Fibroblast of upper back skin (primary cell): Measurements from ENCODE around the gene ANTXR1.
"Not testable (repeated sequence)": the region's sequence is repeated elsewhere in the genome, so short reads cannot be mapped to it uniquely, and the experiment has no call there.

ENCODE experiments used
- DNase-seq: peaks from one replicate; pipeline ENCODE4 v3.0.0-alpha.2; 2013

Gene ANTXR1

DNA sequence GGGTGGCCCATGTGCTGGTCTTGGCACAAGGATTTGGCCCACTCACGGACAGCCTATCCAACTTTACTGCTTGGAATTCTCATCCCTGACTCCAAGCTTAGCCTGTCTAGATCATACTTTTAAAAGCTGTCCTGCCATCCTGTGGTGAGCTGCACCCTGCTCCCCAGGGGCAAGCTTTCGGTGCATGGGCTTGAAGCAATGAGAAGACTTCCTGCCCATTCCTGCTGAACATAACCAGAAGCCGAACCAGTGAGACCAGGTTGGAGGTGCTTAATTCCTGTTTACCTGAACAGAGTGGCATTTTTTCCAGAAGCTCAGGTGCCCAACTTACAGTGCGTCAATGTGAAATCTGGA is 154.5 kb downstream of the ANTXR1 start:
- no peak for DNase-seq

DNA sequence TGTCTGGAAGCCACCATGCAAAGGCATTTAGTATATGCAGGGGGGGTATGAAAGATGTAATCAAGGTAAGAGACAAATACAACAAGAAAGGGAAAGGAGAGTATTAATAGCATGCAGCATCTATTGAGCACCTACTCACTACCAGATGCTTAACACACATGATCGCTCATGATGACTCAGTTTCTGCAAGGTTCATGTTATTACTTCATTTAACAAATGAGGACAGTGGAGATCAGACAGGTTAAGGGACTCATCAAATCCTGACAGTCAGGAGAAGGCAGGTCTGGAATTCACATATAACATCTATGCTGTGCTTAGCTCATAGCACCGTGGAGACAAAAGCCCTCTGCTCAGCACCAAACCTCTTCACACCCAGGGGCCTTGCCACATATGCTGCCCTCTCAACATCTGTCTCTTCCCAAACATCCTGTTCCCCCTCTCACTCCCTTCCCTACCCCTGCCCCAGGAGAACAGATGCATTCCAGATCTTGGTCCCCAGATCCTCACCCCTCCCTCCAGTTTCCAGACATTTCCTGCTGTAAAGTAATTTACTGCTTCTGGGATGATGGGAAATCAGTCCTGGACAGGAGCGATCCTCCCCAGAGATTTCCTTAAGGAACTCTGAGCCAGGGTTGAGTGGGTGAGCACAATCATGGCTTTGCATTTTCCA is 155.3 kb downstream of the ANTXR1 start:
- DNase-seq: no peak

- DNase-seq: no peak
Measured at GRCh38 chr2:69168950-69169654, 156.1 kb downstream of the ANTXR1 start.

- DNase-seq: no peak
Measured at GRCh38 chr2:69169655-69170389, 156.8 kb downstream of the ANTXR1 start.

DNA sequence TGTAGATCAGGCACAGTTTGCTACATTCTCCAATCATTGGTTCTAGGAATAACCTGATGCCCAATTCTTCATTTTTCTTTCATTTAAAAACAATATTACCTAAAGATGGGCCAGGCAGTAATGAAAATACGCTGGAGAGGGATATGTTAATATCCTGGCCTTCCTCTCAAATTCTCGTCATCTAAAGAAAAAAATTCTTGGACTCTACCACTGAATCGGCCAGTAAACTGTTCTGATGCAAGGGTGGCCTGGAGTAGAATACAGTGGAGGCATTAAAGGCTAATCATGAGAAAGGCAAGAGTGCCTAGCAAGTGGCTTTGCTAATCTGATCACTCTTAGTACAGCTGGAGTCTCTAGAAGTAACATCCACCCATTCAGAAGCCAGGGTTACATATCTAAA is 157.7 kb downstream of the ANTXR1 start:
- DNase-seq: no peak

- peak; percentile 40 for DNase-seq
Measured at GRCh38 chr2:69171116-69171896, 158.3 kb downstream of the ANTXR1 start.

- DNase-seq: no peak
Measured at GRCh38 chr2:69171897-69172525, 159.0 kb downstream of the ANTXR1 start.

- no peak for DNase-seq
Measured at GRCh38 chr2:69173706-69174105, 160.7 kb downstream of the ANTXR1 start.

DNA sequence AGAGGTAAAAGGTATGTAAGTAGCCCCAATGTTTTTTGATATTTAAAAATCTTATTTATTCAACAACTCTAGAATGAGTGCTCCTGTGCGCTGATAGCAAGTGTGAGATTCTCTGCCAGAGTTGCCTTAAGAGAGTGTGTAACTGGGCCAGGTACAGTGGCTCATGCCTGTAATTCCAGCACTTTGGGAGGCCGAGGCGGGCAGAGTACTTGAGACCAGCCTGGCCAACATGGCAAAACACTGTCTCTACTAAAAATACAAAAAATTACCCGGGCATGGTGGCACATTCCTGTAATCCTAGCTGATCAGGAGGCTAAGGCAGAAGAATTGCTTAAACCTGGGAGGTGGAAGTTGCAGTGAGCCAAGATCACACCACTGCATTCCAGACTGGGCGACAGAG is 161.2 kb downstream of the ANTXR1 start:
- not testable (repeated sequence) for DNase-seq

DNA sequence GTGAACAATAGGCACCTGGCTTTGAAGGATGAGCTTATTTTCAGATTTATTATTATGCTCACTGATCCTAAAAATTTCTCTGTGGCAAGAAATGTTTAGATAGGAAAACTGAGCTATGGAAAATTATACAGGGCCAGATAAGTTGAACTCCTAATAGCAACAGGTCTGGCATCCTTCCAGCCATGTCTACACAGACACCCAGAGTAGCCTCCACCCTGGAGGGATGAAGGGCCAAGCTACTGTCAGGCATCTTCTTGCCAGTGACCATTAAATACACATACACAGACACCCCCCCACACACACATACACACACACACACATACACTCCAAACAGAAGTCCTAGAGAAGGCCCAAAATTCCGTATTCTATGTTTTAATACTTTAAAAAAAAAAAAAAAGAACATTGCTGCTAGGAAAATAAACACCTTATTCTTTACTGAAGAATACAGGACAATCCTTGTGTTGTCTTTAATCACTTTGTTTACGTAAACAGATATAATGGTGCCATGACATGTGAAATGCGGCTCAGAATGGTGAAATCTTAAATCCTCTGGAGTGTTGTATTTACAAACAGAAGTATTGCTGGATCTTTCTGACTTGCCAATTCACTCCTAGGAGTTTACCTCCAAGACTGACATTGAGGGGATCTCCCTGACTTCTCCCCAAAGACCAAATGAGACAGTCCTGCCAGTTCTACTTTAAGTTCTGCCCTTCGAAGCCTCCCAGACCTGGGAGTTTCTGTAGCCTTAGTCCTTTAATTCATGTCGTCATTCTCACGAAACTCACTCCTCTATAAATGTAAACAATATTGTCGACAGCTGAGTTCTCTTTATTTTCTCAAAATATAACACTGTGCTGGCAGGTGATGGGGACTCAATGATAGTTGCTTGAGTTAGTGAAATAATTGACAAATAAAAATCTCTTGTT is 163.1 kb downstream of the ANTXR1 start:
- no peak for DNase-seq

- peak; percentile 82 for DNase-seq
Measured at GRCh38 chr2:69177063-69177771, 164.2 kb downstream of the ANTXR1 start.

- DNase-seq: peak; percentile 62
Measured at GRCh38 chr2:69177785-69178636, 165.0 kb downstream of the ANTXR1 start.

DNA sequence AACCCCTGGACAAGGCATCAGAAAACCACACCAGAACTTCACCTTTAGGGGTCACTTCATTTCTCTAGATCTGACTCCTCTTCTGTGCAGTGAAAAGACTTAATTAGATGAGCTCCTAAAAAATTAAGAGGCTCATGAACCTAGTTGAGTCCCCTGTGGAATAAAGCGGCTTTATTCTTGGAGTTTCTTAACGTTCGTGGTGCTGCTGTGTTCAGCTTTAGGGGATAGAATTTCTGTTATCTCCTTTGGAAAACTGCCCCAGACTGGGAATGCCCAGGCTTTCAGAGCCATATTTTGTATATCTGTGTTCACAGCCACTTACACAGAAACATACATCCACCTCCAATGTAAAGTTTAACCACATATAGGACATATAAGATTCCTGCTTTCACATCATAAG is 165.8 kb downstream of the ANTXR1 start:
- DNase-seq: no peak

DNA sequence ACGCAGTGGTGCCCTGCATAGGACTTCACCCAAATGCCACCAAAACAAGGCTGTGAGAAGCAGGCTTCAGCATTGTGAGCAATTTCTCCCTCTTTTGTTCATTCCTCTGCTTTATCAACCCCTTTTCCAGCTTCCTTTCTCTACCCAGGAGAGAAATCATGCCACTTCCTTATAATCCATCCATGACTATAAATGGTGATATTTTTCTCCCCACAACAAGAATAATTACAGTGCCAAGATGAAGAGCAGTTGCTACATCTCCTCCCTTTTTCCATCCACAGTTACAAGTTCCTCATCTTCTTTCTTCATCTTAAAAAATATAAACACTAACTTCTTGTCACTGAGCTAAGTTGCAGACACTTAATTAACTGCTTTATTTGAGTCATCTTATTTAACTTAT is 167.2 kb downstream of the ANTXR1 start:
- DNase-seq: no peak

- no peak for DNase-seq
Measured at GRCh38 chr2:69180974-69181373, 168.0 kb downstream of the ANTXR1 start.

DNA sequence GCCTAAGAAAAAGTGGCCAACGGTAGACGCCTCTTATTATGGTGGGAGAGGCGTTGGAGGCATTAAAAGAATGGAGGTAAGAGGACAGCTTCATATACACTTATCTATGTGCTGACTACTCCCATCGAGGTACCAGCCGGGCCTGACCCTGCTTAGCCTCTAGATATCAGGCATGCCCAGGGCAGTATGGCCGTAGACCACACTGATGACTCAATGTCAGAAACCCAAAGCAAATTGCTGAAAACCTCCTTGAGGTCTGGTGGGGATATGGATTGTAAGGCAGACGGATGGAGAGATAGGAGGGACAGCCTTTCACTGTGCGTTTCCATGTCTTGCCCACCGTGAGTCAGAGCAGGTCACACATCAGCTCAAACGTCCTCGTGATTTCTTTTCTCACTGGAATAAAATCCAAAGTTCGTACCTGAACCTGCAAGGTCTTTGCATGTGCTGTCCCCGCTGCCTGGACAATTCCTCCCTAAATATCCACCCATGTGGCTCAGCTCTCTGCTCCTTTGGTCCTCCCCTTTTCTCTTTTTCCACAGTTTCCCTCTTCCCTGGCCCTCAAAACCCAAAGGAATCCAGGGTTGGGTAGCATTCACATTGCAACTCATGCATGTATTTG is 168.9 kb downstream of the ANTXR1 start:
- DNase-seq: no peak

- DNase-seq: no peak
Measured at GRCh38 chr2:69183659-69184058, 170.7 kb downstream of the ANTXR1 start.

DNA sequence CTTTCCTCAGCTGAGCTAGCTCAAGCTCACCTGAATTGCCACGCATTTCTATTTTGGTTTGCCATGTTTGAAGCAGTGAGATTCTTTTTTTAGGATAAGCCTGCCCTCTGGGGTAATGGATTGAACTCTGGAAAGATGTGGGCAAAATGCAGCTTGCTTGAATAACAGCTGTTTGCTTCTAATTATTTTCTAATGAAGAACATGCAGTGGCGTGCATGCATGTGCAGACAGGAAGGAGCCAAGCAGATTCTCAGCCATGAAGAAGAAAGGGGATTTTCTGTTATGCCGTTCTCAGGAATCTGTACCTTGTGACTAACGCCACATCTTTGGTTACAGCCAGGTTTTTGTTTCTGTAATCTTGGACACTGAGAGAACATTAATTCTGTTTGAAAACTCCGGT is 171.2 kb downstream of the ANTXR1 start:
- DNase-seq: peak; percentile 45

- DNase-seq: peak; percentile 63
Measured at GRCh38 chr2:69185807-69186206, 172.8 kb downstream of the ANTXR1 start.

GRCh38 chr2:69186614-69187013 is 173.6 kb downstream of the ANTXR1 start:
- DNase-seq: no peak
